Right atrium auricular region (tissue), 2 donors: Measurements from ENCODE around the gene PAQR6. TPM values are rescaled to one million over a fixed set of nuclear protein-coding genes. Genes with fewer than 3 reads are reported as not detected.
A peak's percentile ranks its signal among the peaks of the same experiment; 100 is the strongest.
"Not testable (repeated sequence)": the region's sequence is repeated elsewhere in the genome, so short reads cannot be mapped to it uniquely, and the experiment has no call there.

ENCODE experiments used
- DNase-seq: peaks from one replicate; pipeline ENCODE4 v3.0.0-alpha.2; 2019; ENCODE audit warnings: low spot score
- H3K27ac ChIP-seq, 2 donors: fragments of 200-600 bp; sonication (generic); 1 replicate in 1 of 2; 2 replicates in 1 of 2; pipeline ENCODE4 v1.5.1; 2016 to 2019
- H3K27me3 ChIP-seq, 2 donors: fragments of 200-600 bp; sonication (generic); one replicate each; pipeline versions ENCODE4 v1.5.1 to v1.6.0; 2017 to 2019
- H3K36me3 ChIP-seq: fragments of 200-600 bp; sonication (generic); one replicate; pipeline ENCODE4 v1.5.1; 2016
- H3K4me1 ChIP-seq, 2 donors: fragments of 200-600 bp; sonication (generic); one replicate each; pipeline versions ENCODE4 v1.5.1 to v1.6.0; 2017 to 2019
- H3K4me3 ChIP-seq, 2 donors: fragments of 200-600 bp; sonication (generic); 1 replicate in 1 of 2; 2 replicates in 1 of 2; pipeline ENCODE4 v1.5.1; 2017 to 2019; ENCODE audit warnings: mild to moderate bottlenecking in 1 of 2, moderate library complexity in 1 of 2
- H3K9me3 ChIP-seq, 2 donors: fragments of 200-600 bp; sonication (generic); one replicate each; pipeline ENCODE4 v1.5.1; 2019
- total RNA-seq, 2 donors: library from RNA; depleted of rRNA; stranded (reverse); fragments of >200 nt; gene quantifications; one replicate each; pipeline ENCODE4 v1.1.0, GENCODE V29; 2016
- TF ChIP-seq, protein P1 (sequence below), 2 donors: fragments of 200-600 bp; sonication (generic); IDR thresholded peaks; one replicate each; pipeline ENCODE4 v1.5.1; 2019; ENCODE audit warnings: antibody characterized with exemption in 2 of 2

PAQR6 gene
- total RNA-seq, 2 donors from 2014 or later, result not detected

DNA sequence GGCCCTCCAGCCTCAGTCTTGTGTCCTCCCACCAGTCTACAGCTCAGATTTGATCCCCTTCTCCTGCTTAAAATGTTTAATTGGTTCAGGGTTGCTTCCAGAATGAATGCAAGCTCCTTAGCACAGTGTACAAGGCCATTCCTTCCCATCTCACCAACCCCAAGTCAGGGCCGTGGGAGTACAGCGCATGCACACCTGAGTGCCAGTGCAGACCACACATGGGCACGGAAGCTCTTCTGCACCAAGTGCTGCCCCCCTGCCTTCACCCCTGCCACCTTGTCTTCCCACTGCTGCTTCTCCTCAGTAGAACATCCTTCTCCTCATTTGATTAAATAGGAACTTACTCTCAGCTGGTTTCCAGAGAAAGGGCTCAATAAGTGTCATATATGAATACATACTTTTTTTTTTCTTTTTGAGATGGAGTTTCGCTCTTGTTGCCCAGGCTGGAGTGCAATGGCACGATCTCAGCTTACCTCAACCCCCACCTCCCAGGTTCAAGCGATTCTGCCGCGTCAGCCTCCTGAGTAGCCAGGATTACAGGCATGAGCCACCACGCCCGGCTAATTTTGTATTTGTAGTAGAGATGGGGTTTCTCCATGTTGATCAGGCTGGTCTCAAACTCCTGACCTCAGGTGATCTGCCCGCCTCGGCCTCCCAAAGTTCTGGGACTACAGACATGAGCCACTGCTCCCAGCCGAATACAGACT is 25.7 kb downstream of the PAQR6 start:
- H3K27ac ChIP-seq, result no peak overlapping the region

DNA sequence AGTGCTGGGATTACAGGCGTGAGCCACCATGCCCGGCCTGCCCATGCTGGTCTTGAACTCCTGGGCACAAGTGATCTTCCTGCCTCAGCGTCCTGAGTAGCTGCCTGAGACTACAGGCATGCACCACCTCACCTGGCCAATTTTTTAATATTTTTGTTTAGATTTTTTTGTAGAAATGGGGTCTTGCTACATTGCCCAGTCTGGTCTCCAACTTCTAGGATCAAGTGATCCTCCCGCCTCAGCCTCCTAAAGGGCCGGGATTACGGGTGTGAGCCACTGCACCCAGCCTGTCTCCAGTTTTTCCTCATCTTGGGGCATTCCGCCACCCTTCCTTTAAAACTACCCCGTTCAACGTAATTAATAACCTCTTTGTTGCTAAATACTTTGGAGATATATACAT is 27.6 kb downstream of the PAQR6 start:
- Histone ChIP-seq H3K4me3 (no peak overlapping the region), H3K9me3 (no peaks in the 10 kb centered on the region), H3K27me3 (no peaks in the 10 kb centered on the region), H3K27ac (no peak overlapping the region), H3K4me1 (peaks cover 0 to 16% of the 10 kb centered on the region in 2 donors), H3K36me3 (peaks cover 33% of the 10 kb centered on the region)
- TF ChIP-seq, protein P1, sequence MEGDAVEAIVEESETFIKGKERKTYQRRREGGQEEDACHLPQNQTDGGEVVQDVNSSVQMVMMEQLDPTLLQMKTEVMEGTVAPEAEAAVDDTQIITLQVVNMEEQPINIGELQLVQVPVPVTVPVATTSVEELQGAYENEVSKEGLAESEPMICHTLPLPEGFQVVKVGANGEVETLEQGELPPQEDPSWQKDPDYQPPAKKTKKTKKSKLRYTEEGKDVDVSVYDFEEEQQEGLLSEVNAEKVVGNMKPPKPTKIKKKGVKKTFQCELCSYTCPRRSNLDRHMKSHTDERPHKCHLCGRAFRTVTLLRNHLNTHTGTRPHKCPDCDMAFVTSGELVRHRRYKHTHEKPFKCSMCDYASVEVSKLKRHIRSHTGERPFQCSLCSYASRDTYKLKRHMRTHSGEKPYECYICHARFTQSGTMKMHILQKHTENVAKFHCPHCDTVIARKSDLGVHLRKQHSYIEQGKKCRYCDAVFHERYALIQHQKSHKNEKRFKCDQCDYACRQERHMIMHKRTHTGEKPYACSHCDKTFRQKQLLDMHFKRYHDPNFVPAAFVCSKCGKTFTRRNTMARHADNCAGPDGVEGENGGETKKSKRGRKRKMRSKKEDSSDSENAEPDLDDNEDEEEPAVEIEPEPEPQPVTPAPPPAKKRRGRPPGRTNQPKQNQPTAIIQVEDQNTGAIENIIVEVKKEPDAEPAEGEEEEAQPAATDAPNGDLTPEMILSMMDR (IDR thresholded peaks at IDR 0.05), result no peak
- no peak for DNase-seq

More for the DNA sequence above, 25.7 kb downstream of the PAQR6 start:
- Histone ChIP-seq H3K9me3 (no peaks in the 10 kb centered on the region), H3K36me3 (peaks cover 47% of the 10 kb centered on the region), H3K4me3 (no peak overlapping the region), H3K27me3 (no peaks in the 10 kb centered on the region), H3K4me1 (peaks cover 0 to 21% of the 10 kb centered on the region in 2 donors)
- TF ChIP-seq, protein P1 (IDR thresholded peaks at IDR 0.05), result no peak
- DNase-seq, result no peak

DNA sequence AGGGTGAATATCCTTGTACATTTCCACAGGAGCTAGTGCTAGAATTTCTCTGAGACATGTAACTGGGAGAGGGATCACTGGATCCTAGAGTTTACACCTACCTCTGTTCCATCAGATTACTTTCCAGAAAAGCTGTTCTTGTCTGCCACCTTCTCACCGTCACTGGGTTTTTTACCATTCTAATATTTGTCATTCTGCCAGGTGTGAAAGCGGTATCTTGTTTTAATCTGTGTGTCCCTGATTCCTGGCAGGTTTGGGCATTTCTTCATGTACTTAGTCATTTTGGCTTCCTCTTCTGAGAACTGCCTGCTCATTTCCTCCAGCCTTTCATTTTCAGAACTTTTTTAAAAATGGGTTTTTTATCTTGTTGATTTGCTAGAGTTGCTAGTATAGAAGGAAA is 30.0 kb downstream of the PAQR6 start:
- TF ChIP-seq, protein P1 (IDR thresholded peaks at IDR 0.05), result no peak
- Histone ChIP-seq H3K36me3 (peaks cover 18% of the 10 kb centered on the region), H3K9me3 (no peaks in the 10 kb centered on the region), H3K4me1 (peaks cover 0 to 28% of the 10 kb centered on the region in 2 donors), H3K27me3 (no peaks in the 10 kb centered on the region), H3K4me3 (no peak overlapping the region), H3K27ac (peak overlapping the region in 1 of 2 donors; percentile 57)
- DNase-seq, result no peak

DNA sequence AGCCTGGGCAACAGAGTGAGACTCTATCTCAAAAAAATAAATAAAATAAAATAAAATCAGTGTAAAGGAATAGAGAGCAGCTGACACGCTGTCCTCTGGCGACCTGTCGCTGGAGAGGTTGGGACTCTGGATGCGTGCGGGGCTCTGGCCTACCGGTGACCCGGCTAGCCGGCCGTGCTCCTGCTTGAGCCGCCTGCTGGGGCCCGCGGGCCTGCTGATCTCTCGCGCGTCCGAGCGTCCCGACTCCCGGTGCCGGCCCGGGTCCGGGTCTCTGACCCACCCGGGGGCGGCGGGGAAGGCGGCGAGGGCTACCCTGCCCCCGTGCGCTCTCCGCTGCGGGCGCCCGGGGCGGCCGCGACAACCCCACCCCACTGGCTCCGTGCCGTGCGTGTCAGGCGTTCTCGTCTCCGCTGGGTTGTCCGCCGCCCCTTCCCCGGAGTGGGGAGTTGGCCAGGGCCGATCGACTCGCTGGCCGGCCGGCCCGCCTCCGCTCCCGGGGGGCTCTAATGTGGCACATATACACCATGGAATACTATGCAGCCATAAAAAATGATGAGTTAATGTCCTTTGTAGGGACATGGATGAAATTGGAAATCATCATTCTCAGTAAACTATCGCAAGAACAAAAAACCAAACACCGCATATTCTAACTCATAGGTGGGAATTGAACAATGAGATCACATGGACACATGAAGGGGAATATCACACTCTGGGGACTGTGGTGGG is 31.3 kb downstream of the PAQR6 start:
- not testable (repeated sequence) for H3K9me3 ChIP-seq, H3K4me3 ChIP-seq, H3K27ac ChIP-seq, DNase-seq, H3K27me3 ChIP-seq
- Histone ChIP-seq H3K36me3 (peaks cover 12% of the 10 kb centered on the region), H3K4me1 (peaks cover 0 to 34% of the 10 kb centered on the region in 2 donors)

DNA sequence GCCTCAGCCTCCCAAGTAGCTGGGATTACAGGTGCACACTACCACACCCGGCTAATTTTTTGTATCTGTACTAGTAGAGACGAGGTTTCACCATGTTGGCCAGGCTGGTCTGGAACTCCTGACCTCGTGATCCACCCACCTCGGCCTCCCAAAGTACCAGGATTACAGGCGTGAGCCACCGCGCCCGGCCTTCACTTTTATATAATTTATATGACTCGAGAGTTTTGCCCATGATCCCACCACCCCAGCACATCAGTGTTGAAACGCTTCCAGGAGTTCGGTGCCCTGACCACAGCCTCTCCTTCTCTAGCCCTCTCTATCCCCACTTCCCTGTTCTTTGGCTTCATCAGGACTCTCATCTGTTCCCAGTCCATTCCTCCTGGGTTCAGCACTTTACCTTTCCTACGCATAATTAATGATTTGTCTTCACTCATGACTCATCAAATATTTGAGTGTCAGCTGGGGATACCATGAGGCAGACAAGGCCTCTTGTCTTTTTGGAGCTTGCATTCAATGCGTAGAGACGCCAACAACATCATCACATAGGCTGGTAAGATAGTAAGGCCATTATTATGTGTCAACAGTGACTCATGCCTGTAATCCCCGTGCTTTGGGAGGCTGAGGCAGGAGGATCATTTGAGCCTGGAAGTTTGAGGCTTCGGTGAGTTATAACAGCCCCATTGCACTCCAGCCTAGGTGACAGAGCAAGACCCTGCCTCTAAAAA is 33.7 kb downstream of the PAQR6 start:
- TF ChIP-seq, protein P1 (IDR thresholded peaks at IDR 0.05), result no peak
- Histone ChIP-seq H3K4me1 (peaks cover 0 to 34% of the 10 kb centered on the region in 2 donors), H3K27ac (peak overlapping the region; percentile 91 to 93), H3K27me3 (no peaks in the 10 kb centered on the region), H3K9me3 (no peaks in the 10 kb centered on the region), H3K36me3 (peaks cover 13% of the 10 kb centered on the region), H3K4me3 (peak overlapping the region; percentile 57 to 61)
- DNase-seq, result no peak

DNA sequence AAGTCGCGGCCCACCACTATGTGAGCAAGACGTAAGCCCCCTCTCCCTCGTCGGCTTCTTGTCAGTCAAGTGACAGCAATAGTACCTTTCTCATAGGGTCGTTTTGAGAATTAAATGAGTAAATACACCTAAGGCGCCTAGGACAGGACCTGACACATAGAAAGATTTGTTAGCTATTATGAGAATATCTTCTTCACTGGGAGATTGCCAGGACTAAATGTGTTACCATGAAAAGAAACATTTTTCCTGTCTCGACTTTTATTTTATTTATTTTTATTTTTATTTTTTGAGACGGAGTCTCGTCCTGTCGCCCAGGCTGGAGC is 34.3 kb downstream of the PAQR6 start:
- H3K36me3 ChIP-seq, result peaks cover 15% of the 10 kb centered on the region
- H3K9me3 ChIP-seq, result no peaks in the 10 kb centered on the region
- no peak for DNase-seq
- H3K27ac ChIP-seq, result peak overlapping the region; percentile 91 to 93
- TF ChIP-seq, protein P1 (IDR thresholded peaks at IDR 0.05), result no peak
- H3K4me3 ChIP-seq, result peak overlapping the region; percentile 57 to 61
- H3K4me1 ChIP-seq, result peaks cover 0 to 34% of the 10 kb centered on the region in 2 donors
- H3K27me3 ChIP-seq, result no peaks in the 10 kb centered on the region
